ENCODE results near the gene TNFSF8.

TNFSF8 gene

DNA sequence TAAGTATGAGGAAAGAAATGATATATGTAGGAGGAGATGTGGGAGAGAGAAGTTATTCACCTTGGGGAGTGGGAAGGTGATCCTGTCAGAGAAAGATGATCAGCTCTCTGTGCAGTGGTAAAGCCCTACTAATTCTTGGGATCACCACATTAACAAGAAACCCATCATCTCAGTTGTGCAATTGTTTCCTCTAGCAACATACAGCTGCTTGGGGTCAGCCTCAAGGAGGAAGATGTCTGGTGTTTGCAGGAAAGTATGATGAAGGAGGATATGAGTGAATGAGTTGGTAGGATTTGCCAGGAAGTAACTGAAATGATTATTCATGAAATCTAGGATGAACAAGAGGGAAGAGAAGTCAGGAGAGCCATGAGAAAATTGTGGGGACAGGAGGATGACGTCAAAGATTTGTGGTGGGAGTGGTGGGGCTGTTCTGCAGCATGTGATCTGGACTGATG lies 50.1 kb downstream of the TNFSF8 start:
- Histone ChIP-seq H3K9me3 (ENCODE audit: insufficient read depth, low read length) (peaks cover 31% of the 10 kb centered on the region), H2AFZ (ENCODE audit: low read depth, low read length) (no peak overlapping the region), H3K4me2 (ENCODE audit: low read length) (no peak overlapping the region), H3K4me3 (ENCODE audit: low read length) (no peak overlapping the region), H3K27me3 (ENCODE audit: low read depth, low read length) (no peaks in the 10 kb centered on the region; the same call in 1 of the 2 replicates), H3K27ac (ENCODE audit: low read length) (no peak overlapping the region), H3K9ac (ENCODE audit: low read length) (no peak overlapping the region), H4K20me1 (ENCODE audit: insufficient read depth, low read length) (no peaks in the 10 kb centered on the region), H3K36me3 (replicated peaks; ENCODE audit: low read depth, low read length) (peaks cover 13% of the 10 kb centered on the region), H3K4me1 (ENCODE audit: low read length) (peaks cover 10% of the 10 kb centered on the region; the same call in 1 of the 2 replicates), H3K79me2 (ENCODE audit: low read length) (no peaks in the 10 kb centered on the region)
- TF ChIP-seq, protein P1, sequence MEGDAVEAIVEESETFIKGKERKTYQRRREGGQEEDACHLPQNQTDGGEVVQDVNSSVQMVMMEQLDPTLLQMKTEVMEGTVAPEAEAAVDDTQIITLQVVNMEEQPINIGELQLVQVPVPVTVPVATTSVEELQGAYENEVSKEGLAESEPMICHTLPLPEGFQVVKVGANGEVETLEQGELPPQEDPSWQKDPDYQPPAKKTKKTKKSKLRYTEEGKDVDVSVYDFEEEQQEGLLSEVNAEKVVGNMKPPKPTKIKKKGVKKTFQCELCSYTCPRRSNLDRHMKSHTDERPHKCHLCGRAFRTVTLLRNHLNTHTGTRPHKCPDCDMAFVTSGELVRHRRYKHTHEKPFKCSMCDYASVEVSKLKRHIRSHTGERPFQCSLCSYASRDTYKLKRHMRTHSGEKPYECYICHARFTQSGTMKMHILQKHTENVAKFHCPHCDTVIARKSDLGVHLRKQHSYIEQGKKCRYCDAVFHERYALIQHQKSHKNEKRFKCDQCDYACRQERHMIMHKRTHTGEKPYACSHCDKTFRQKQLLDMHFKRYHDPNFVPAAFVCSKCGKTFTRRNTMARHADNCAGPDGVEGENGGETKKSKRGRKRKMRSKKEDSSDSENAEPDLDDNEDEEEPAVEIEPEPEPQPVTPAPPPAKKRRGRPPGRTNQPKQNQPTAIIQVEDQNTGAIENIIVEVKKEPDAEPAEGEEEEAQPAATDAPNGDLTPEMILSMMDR (IDR thresholded peaks at IDR 0.05; ENCODE audit: low read depth, low read length): no peak
- TF ChIP-seq EZH2phosphoT487 (IDR thresholded peaks at IDR 0.05; ENCODE audit: low read depth): no peak

DNA sequence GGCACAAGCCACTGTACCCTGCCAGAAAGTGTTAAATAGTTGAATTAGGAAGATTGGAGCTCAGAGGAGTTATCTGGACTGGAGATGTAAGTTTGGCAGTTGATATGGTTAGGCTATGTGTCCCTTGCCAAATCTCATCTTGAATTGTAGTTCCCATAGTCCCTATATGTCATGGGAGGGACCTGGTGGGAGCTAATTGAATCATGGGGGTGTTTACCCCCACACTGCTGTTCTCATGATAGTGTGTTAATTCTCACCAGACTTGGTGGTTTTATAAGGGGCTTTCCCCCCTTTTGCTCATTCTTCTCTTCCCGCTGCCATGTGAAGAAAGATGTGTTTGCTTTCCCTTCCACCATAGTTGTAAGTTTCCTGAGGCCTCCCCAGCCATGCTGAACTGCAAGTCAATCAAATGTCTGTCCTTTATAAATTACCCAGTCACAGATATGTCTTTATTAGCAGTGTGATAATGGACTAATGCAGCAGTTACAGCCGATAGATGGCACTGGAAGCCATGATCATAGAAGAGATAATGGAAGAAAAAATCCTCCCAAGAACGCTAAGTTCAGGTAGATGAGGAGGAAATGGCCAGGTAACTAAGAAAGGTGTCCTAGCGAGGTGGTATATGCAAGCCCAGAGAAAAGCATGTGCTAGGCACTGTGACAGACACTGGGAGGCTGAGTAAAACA lies 51.4 kb downstream of the TNFSF8 start:
- H3K79me2 ChIP-seq (ENCODE audit: low read length): no peaks in the 10 kb centered on the region
- H3K27me3 ChIP-seq (ENCODE audit: low read depth, low read length): no peaks in the 10 kb centered on the region; the same call in 1 of the 2 replicates
- TF ChIP-seq, protein P1 (IDR thresholded peaks at IDR 0.05; ENCODE audit: low read depth, low read length): no peak
- no peak for TF ChIP-seq EZH2phosphoT487 (IDR thresholded peaks at IDR 0.05; ENCODE audit: low read depth)
- H3K4me3 ChIP-seq (ENCODE audit: low read length): no peak overlapping the region
- no peak overlapping the region for H3K27ac ChIP-seq (ENCODE audit: low read length)
- H3K4me1 ChIP-seq (ENCODE audit: low read length): peaks cover 9% of the 10 kb centered on the region; the same call in 1 of the 2 replicates
- H2AFZ ChIP-seq (ENCODE audit: low read depth, low read length): no peak overlapping the region
- no peak overlapping the region for H3K4me2 ChIP-seq (ENCODE audit: low read length)
- H3K9ac ChIP-seq (ENCODE audit: low read length): no peak overlapping the region
- peaks cover 27% of the 10 kb centered on the region for H3K9me3 ChIP-seq (ENCODE audit: insufficient read depth, low read length)
- H4K20me1 ChIP-seq (ENCODE audit: insufficient read depth, low read length): no peaks in the 10 kb centered on the region
- H3K36me3 ChIP-seq (replicated peaks; ENCODE audit: low read depth, low read length): peaks cover 9% of the 10 kb centered on the region

DNA sequence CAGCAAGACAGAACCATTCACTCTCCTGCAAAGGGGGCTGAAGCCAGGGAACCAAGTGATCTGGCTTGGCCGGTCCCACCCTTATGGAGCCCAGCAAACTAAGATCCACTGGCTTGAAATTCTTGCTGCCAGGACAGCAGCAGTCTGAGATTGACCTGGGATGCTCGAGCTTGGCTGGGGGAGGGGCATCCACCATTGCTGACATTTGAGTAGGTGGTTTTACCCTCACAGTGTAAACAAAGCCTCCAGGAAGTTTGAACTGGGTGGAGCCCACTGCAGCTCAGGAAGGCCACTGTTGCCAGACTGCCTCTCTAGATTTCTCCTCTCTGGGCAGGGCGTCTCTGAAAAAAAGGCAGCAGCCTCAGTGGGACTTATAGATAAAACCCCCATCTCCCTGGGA lies 60.5 kb downstream of the TNFSF8 start:
- H3K27me3 ChIP-seq (ENCODE audit: low read depth, low read length): no peaks in the 10 kb centered on the region
- no peaks in the 10 kb centered on the region for H3K4me1 ChIP-seq (ENCODE audit: low read length)
- H3K79me2 ChIP-seq (ENCODE audit: low read length): no peaks in the 10 kb centered on the region
- peaks cover 5% of the 10 kb centered on the region for H3K9me3 ChIP-seq (ENCODE audit: insufficient read depth, low read length)
- no peaks in the 10 kb centered on the region for H4K20me1 ChIP-seq (ENCODE audit: insufficient read depth, low read length)
- H3K9ac ChIP-seq (ENCODE audit: low read length): no peak overlapping the region
- no peak overlapping the region for H2AFZ ChIP-seq (ENCODE audit: low read depth, low read length)
- TF ChIP-seq, protein P1 (IDR thresholded peaks at IDR 0.05; ENCODE audit: low read depth, low read length): no peak
- no peak for TF ChIP-seq EZH2phosphoT487 (IDR thresholded peaks at IDR 0.05; ENCODE audit: low read depth)
- no peak overlapping the region for H3K4me3 ChIP-seq (ENCODE audit: low read length)
- no peak overlapping the region for H3K4me2 ChIP-seq (ENCODE audit: low read length)
- H3K27ac ChIP-seq (ENCODE audit: low read length): no peak overlapping the region
- H3K36me3 ChIP-seq (replicated peaks; ENCODE audit: low read depth, low read length): peaks cover 7% of the 10 kb centered on the region

DNA sequence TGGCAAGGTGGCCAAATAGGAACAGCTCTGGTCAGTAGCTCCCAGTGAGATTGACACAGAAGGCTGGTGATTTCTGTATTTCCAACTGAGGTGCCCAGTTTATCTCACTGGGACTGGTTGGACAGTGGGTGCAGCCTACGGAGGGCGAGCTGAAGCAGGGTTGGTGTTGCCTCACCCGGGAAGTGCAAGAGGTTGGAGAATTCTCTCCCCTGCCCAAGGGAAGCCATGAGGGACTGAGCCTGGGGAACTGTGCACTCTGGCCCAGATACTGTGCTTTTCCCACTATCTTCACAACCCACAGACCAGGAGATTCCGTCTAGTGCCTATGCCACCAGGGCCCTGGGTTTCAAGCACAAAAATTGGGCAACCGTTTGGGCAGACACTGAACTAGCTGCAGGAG lies 61.0 kb downstream of the TNFSF8 start:
- H2AFZ ChIP-seq (ENCODE audit: low read depth, low read length): no peak overlapping the region
- H3K9ac ChIP-seq (ENCODE audit: low read length): no peak overlapping the region
- H3K4me2 ChIP-seq (ENCODE audit: low read length): no peak overlapping the region
- H3K4me1 ChIP-seq (ENCODE audit: low read length): no peaks in the 10 kb centered on the region
- peaks cover 2% of the 10 kb centered on the region for H3K36me3 ChIP-seq (replicated peaks; ENCODE audit: low read depth, low read length)
- no peak overlapping the region for H3K4me3 ChIP-seq (ENCODE audit: low read length)
- no peaks in the 10 kb centered on the region for H3K27me3 ChIP-seq (ENCODE audit: low read depth, low read length)
- TF ChIP-seq, protein P1 (IDR thresholded peaks at IDR 0.05; ENCODE audit: low read depth, low read length): no peak
- no peak for TF ChIP-seq EZH2phosphoT487 (IDR thresholded peaks at IDR 0.05; ENCODE audit: low read depth)
- H3K79me2 ChIP-seq (ENCODE audit: low read length): no peaks in the 10 kb centered on the region
- no peaks in the 10 kb centered on the region for H4K20me1 ChIP-seq (ENCODE audit: insufficient read depth, low read length)
- H3K9me3 ChIP-seq (ENCODE audit: insufficient read depth, low read length): peaks cover 2% of the 10 kb centered on the region; the same call in 1 of the 2 replicates
- no peak overlapping the region for H3K27ac ChIP-seq (ENCODE audit: low read length)
